Dermis blood vessel endothelial cell (primary cell): ENCODE measurements around the gene TPD52L1. TPM values are rescaled to one million over a fixed set of nuclear protein-coding genes. Genes with fewer than 3 reads are reported as not detected.

ENCODE experiments used
- DNase-seq: peaks from one replicate; pipeline ENCODE4 v3.0.0; 2010
- total RNA-seq: library from RNA; depleted of rRNA; stranded (reverse); fragments of >200 nt; gene quantifications from 2 replicates; pipeline ENCODE4 v1.2.3, GENCODE V29; 2014

TPD52L1 gene
- total RNA-seq, 1 donor from 2014 or later, result 10.7 TPM

DNA sequence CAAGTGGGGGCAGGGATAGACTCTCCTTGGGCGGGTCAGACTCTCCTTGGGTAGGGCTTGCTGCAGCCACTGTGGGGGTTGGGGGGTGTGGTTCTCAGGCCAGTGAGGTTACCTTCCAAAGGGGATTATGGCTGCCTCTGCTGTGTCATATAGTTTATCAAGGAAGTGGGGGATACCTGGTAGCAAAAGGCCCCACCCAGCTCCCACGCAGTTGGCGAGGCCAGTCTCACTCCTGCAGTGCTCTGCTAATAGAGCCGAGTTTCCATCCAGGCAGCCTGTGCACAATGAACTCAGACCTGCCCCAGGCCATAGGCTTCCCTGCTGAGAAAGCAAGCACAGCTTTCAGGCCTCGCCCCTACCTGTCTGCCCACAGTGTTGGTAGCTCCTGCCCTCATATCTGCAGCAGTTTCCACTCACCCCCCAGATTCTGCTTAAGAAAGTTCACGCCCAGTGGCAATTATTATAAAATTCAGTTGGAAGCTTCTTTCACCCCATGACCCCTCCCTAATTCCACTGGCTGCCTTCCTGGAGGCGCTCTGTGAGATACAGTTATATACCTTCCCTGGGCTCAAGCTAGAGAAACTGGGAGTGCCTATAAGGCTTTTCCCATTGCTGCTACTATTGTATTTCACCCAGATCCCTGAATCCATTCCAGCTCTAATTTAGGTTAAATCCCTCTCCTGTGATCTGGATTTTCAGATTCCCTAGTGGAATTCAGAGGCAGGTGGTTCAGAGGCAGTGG, 92.1 kb downstream of the TPD52L1 start:
- no peak for DNase-seq

DNA sequence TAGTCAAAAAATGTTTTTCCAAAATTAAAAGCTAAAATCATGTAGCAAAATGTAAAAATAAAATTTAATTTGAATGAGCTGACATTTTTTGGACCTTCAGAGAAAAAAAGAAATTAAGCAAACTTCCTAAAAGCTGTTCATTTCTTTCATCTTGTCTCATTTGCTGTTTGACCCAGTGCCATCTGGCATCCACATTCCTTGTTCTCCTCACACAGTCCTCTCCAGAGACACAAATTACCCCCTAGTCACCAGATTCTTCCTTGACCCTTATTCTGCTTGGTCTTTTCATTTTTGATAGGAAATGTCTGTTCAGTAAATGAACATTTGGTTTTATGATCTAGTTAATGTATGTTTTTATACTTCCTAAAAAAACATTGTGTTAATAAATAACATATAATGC, 93.0 kb downstream of the TPD52L1 start:
- DNase-seq, result no peak

DNA sequence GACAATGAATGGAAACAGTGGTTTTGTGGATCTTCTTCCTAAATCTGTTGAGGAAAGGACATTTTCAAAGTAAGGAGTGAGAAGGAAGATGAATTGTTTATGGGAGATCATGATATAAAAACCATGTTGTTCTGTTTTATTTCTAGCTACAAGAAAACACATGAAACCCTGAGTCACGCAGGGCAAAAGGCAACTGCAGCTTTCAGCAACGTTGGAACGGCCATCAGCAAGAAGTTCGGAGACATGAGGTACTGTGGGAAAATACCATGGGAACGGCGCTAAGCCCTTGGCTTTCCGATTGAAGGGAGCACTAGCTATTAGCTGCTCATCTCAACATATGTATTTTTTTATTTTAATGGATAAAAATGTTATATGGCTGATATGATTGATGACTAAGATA, 94.6 kb downstream of the TPD52L1 start:
- DNase-seq, result no peak

DNA sequence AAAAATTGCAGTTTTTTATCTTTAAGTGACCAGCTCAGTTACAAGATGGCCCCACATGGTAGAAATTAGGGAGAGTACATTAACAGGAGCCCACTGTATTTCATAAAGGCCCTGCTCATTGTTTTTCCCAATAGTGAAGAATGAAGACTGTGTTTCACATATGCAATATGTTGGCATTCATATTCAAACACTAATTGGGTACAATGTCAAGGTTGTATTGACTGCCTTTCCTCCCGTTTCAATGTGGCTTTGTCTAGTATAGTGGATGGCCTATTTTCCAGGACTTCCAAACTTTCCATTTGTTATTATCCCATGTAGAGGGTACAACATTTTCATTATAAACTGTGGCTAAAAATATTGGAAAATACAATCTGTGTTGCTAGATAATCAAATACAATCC, 96.9 kb downstream of the TPD52L1 start:
- DNase-seq, result no peak

DNA sequence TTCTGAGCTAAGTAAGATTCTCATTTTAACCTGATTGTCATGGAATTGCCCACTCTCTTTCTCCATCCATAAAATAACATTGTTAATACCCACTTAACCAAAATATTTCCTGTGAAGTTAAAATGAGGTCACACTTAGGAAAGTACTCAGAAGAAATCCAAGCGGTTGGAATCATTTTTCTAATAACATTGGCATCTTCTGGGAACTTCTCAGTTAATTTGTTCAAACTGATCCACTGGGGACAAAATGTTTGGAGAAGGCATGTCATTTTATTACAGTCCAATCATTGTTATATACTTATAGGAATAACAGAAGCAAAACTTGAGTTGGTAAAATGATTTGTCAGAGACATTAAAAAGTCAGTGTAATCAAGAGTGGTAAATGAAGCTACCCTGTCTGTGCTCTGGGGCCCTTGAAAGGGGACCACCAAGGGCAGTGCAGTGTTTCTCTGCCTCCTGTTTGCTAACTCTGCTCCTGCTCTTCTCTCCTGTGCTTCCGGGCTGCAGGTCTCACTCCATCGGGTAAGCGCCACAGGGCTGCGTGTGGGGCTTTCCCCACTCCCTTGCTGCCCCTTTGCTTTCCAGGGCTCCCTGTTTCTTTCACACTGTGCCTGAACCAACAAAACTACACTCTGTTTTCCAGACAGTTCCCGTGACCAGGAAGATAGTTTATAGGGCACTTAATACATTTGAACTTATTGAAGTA, 98.1 kb downstream of the TPD52L1 start:
- DNase-seq, result no peak

DNA sequence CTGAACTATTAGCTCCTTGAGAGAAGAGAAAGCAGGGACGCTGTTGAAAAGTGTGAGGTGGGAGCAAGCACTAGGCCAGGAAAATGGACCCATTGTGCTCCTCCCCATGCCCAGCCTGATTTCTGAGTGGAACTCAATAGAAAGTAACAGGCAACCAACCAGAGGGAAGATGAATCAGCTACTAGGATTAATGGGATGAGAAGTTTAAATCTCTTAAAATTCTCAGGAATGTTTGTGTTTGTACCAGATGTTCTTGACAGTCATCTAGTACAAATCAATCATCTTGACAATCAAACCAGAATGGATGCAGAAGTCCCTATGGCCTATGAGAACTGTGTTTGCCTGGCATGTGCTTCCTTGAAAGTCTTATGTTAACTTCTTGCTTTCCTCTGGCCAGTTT, 99.3 kb downstream of the TPD52L1 start:
- no peak for DNase-seq

DNA sequence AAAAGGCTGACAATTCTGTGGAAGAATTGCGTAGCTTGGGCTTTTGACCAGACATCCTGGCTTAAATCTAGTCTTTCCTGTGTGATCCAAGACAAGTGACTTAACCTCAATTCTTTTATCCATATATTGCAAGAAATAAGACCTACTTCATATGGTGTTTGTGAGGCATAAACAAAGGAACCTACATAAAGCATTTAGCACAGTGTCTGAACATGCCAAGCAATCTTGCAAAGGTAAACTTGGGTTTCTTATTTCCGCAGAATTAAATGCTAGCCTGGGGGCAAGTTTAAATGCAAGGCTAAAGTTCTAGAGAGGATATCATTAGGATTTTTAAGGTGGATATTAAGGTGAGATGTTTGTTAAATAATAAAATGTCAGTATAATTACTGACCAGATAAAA, 100.3 kb downstream of the TPD52L1 start:
- DNase-seq, result no peak

DNA sequence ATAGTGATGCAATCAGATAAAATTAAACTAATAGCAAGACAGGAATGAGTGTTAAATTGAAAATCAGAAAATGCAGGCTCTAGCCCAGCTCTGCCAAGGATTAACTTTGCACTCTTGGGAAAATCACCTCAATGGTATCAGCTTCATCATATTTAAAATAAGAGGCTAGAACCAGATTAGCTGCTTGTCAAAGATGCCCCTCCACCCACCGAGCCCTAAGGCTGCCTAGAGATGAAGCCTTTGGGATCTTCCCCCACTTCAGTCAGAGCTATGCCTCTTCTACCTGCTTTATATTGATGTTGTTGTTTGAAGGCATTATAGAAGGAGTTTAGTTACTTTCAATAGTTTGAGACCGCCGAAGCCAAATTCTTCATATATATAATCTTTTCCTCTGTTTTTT, 100.7 kb downstream of the TPD52L1 start:
- DNase-seq, result no peak

DNA sequence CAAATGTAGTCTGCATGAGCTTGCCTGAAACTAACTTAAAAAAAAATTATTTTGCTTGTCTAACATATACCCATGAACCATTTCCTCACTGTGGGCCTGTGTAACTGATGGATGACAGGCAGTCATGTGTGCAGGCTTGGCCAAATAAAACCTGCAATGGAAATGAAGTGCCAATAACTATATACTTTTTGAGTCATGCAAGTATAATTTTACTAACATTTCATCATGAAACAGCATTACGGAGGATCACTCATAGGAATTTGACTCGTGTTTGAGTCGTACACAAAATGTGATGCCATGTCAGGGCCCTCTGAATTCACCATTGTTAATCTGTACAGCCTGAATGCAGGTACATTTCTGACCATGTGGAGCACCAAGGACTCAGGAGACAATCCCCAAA, 101.6 kb downstream of the TPD52L1 start:
- DNase-seq, result no peak

DNA sequence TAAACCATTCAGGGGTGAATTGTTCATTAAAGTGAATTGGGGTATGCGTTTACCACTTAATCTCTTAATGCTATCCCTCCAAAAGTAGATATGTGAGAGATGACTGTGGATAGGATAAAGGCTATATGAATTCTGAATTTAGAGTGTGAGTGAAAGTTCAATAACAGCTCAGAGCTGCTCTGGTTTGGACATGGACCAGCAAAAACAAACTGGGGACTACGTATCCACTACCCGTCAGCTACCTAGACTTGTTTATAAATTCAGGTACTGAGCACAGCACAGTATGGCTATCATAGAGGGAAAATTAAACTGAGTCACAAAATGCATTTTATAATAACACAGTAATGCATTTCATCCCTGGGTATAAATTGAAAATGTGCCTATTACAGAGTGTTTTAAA, 103.8 kb downstream of the TPD52L1 start:
- no peak for DNase-seq

DNA sequence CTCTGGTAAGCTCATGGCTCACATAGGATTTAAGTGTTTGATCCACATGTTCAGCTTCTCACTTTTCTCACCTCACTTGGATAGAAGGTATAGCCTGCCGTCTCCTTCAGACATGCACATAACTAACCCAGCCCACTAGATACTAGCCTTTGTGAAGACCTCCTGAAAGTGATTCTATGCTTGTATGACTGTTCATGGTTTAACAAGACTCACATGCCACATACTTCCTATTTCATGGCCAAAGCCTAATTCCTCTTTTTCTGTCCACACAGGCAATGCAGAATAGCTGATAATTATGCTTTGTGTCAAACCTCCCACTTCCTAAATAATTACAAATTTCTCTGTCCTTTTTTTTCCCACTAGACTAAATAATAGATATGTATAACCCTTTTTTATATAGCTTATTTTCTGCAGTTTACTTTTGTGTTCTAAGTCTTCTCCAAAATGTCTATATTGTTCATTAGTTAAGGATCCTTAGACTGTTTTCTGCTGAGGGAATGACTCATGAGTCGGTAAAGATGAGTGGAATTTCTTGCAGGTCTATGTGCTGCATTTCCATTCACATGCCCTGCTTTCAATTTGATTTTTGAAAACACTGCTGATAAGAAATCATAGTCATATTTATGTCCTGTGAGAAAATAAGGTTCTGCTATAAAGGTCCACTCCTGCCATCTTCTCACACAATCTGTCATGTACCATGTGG, 105.2 kb downstream of the TPD52L1 start:
- no peak for DNase-seq

DNA sequence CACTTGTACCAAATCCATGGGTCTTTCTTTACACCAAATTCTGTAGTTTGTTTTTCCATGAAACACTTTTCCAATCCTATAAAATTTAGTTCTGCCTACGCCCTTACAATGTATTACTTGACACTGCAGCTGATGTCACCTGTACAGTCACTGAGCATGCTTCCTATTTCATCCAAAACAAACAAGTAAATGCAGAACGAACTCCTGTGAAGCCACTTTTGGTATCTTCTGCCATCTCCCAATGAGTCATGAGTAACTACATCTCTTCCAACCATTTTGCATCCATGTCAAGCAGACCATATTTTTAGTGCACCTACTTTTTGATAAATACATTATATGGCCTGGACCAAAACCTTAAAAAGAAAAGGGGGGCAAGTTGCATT, 105.8 kb downstream of the TPD52L1 start:
- DNase-seq, result no peak

DNA sequence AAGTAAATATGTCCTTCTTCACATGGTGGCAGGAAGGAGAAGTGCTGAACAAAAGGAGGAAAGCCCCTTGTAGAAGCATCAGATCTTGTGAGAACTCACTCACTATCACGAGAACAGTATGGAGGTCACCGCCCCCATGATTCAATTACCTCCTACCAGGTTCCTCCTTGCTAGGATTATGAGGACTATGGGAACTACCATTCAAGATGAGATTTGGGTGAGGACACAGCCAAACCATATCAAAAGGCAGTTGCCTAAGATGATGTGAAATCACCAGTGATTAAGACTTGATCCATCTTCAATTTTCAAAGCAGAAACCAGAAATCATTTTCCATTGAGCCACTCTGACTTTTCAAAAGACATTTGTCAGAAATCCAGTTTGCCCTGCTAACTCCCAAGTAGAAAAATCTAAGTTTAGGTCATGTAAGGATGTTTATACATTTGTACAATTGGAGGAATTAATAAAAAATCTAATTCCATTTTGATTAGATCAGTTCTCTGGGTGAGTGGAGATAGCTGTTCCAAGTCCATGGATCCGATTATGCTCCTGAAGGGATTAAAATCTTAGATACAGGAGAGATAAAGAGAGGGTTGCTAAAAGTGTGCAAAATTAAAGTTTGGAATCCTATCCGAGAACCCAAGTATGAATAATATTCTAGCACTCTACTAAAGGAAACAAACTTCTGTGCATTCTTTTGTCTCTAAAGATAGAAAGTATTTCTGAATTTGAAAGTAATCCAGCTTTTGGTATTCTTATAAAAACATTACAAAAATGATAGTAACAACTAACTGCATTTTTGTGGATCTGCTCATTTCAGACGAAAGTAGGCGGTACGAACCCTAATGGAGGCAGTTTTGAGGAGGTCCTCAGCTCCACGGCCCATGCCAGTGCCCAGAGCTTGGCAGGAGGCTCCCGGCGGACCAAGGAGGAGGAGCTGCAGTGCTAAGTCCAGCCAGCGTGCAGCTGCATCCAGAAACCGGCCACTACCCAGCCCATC, 108.7 kb downstream of the TPD52L1 start:
- DNase-seq, result no peak

DNA sequence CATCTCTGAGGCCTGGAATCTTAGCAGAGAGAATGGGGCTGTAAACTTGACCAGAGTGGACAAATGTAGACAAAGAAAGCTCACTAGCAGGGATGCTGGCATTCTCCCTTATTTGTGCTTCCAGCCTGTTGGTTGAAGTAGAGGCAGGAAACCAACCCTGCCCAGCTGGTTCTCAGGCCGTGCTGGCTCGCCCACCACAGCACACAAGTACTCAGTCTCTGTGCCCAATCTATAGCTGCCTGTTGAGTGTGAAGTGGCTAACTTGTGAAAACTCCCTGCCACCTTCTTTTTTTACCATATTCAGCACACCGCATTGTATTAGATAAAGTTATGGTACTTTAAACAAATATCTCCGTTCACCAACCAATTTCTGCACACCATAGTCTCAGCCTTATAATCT, 110.9 kb downstream of the TPD52L1 start:
- DNase-seq, result no peak

DNA sequence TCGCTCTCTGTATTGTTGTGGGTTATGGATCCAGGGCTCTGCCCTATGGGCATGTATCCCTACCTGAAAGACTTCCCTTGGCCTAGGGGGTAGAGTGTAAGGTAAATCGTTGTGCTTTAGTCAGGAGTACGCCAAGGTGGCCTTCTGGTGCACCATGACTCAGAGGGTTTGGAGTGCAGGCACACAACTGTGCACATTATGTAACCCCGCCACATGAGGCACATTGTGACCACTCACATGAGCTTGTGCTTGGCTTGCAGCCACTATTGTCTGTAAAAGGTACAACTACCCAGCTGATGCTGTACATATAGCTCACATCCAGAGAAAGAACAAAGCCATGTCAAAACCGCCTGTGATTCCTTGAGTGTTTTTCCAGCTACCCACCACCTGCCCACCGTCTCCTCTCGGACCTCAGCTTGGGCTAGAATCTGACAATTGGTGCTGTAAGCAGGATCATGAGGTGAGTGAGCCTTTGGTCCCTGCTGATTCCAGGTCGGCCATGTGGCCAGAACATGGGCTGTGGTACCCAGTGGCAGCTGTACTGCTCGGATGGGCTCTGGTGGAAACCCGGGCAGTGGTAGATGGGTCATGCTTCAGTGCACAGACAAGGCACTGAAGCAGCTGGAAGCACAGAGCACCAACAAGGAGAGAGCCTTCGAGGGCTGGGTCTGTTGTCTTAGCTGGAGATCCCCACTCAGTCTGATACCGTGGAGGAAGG, 114.4 kb downstream of the TPD52L1 start:
- peak; percentile 64 for DNase-seq

DNA sequence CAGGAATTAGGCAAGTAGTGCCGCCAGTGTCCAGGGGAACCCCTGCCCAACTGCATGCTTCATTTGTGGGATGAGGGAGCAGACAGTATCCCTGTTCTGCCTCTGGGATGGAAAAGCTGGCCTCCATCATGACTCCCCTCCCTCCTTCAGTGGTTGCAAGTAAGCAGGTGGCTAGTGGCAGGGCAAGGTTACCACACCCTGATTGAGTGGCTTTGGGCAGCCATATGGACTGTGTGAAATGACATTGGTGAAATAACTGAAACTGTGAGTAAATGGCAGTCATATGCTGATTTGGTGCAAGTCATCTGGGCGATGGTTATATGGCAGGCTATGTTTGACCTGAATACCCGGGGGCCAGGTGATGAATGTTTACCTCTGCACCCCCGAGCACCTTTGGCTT, 115.2 kb downstream of the TPD52L1 start:
- no peak for DNase-seq

DNA sequence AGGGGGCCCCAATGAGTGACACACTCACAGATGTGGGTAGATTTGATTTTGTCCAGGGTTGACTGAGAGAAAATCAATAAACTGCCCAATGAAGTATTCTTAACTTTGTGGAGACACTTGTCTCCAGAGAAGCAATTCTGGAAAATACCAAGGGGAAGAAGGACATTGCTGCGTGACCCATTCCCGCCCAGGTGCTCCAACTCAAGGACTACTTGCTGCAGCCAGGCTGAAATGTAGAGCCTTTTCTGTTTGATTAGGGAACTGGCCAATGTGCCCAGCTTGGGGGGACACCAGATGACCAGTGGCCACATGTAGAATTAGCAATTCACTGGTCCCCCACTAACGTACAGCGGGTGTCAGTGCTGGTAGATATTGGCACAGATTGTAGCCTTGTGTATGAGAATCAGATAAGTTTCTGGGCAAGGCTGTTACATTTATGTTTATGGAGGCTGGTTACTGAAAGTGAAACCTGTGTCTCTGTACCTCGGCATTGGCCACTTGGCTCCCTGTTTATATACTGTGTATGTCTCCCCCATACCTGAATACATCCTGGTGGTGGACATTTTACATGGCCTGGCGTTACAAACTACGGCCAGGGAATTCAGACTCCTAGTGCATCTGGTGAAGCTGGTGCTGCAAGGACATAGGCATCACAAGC, 115.9 kb downstream of the TPD52L1 start:
- DNase-seq, result no peak

DNA sequence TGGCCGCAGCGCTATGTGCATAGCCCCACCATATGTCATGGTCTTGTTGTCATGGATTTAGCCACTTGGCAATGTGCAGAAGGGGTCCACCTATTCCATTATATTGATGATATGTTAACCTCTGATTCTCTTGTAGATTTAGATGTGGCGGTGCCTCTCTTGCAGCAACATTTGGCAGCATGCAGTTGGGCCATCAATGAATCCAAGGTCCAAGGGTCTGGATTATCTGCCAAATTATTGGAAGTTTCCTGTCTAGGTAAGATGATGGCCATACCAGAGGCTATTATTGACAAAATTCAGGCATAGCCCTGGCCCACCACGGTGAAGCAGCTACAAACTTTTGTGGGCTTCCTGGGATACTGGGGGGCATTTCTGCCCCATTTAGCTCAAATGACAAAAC, 116.8 kb downstream of the TPD52L1 start:
- DNase-seq, result no peak

DNA sequence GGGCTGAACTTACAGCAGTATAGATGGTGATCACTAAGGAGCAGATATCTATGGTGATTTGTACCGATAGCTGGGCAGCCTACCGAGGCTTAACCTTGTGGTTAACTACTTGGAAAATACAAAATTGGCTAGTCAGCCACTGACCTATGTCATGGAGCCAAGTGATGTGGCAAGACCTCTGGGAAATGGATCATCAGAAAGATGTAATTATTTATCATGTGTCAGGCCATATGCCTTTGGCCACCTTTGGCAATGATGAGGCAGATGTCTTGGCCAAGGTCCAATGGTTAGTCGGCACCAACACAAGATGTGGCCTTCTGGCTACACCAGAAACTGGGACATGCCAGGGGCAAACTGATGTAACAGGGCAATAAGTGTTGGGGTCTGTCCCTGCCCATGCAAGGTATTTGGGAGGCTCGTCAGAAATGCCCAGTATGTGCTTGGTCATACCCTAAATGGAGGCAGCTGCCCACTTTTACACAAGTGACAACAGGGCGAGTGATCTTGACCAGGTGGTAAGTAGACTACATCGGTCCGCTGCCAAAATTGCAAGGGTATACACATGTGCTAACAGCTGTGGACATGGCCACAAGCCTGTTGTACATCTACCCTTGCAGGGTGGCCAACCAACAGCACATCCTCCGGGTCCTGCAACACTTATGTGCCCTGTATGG, 118.0 kb downstream of the TPD52L1 start:
- no peak for DNase-seq

DNA sequence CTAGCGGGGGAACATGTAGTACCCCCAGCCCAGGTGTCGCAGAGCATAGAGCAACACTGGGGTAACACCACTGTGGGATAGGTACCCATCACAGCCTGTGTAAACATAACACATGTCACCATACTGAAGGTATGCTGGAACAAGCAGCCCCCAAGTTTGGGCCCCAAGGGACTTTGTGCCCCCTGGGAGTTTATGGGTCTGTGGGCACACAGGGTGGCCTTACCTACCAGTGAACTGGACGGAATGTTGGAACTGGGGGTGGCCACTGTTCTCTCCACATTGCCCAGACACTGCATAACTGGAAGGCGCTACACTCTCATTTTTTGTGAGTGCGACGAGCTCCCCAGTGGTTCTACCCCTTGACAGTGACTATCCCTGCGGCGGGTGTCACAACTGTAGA, 119.7 kb downstream of the TPD52L1 start:
- no peak for DNase-seq

DNA sequence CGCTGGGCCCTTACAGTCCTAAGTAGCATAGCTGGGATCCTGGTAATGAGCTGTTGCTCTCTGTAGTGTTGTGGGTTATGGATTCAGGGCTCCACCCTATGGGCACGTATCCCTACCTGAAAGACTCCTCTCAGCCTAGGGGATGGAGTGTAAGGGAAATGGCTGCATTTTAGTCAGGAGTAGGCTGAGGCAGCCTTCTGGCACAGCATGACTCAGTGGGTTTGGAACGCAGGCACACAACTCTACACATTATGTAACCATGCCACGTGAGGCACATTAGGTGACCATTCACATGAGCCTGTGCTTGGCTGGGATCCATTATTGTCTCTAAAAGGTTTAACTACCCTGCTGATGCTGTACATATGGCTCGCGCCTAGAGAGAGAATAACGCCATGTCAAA, 120.4 kb downstream of the TPD52L1 start:
- peak; percentile 98 for DNase-seq
